NCI-H1092 treated with DMSO at 0.1 percent for 48 hours (cell line): ENCODE results near the gene ASIP.
"Not testable (repeated sequence)": the region's sequence is repeated elsewhere in the genome, so short reads cannot be mapped to it uniquely, and the experiment has no call there.

Experiments used
- DNase-seq: peaks from one replicate; lab custom pipeline; 2025; lab: John Stamatoyannopoulos, UW

The ASIP gene, protein sequence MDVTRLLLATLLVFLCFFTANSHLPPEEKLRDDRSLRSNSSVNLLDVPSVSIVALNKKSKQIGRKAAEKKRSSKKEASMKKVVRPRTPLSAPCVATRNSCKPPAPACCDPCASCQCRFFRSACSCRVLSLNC

DNA sequence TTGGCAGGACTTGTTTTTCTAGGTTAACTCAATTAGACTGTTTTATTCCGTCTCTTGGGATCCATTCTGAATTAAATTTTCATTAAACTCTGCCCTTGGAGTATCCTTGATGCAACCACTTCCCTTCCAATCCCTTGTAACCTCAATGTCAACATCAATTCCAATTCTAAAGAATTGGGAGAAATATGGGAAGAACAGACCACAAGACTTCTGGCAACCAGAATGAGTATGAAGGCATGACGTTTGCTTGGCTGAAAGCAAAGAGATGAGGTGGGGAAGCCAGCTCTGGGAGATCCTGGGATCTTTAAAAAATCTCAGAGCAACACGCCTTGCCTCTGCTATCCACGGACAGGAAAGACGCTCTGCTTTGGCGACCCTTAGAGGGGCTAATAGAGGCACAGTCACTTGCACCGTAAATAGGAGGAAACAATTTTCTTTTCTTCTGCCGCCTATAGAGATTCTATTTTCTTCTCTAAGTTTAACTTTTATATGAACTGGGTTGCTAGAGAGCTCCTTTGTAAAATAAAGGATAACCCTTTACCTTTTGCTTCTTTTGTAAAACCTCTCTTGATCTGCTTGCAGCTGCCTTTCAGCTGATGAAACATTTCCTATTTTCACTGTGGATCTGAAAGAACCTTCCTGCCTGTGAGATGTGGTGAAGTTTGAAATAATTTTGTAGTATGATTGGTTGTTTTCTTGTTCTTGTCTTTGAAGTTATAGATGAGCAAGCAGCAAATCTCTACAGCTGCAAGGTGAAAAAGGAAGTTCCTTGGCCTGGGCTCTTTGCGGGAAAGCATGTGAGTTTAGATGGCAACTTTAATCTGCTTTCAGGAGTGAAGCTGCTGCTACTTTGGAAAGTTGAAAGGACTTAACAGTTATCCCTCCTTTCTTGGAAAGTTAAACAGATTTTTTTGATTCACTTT, at the start of gene ASIP:
Gene ASIP, plus strand, starts transcription at position 731 of the 923 bp plus-strand sequence. CDS start 18,952 bp downstream, outside the sequence.
- DNase-seq = no peak

DNA sequence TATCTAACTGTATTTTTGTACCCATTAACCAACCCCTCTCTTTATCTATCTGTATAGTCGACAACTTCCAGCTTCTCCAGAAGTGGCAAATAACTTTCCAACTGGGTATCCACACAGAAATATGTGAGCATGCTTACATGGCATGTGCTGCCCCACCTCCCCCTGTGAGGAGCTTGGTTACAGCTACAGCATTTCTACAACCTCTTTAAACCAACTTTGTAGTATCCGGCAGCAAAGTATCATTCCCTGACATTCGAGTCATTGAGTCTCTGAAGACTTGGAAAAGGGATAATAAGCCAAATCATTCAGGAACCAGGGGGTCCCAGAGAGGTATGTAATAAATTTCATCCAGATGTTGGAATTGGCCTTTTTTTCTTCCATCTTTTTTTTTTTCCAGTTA, 48.2 kb upstream of the ASIP start:
- no peak for DNase-seq

DNA sequence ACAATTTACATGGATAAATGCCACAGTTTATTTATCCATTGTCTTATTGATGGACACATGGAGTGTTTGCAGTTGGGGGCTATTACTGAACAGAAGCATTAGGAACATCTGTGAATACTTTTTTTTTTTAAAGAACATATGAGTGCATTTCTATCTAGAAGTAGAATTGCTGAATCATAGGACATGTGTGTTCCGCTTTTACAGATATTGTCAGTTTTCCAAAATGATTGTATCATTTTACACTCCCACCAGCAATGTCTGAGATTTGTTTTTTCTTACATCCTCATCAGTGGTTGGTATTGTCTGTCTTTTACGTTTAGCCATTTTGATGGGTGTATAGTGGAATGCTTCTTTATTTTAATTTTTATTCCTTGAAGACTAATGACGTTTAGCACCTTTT, 42.0 kb upstream of the ASIP start:
- no peak for DNase-seq

DNA sequence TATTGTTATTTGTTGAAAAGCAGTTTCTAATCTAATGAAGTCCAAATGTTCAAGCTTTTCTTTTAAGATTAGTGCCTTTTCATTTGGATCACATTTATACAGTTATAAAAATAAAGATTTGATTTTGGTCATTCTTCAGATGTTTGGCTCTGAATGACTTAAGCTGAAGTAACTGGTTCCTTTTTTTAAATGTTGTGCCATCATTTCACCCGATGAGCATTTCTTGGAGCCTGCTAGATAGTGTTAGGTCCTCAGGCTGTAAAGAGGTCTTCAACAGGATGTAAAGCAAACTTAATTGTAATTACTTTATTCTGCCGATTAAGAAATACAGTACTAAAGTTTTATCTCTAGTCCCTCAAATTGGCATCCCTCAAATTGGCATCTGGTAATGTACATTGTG, 41.2 kb upstream of the ASIP start:
- no peak for DNase-seq

DNA sequence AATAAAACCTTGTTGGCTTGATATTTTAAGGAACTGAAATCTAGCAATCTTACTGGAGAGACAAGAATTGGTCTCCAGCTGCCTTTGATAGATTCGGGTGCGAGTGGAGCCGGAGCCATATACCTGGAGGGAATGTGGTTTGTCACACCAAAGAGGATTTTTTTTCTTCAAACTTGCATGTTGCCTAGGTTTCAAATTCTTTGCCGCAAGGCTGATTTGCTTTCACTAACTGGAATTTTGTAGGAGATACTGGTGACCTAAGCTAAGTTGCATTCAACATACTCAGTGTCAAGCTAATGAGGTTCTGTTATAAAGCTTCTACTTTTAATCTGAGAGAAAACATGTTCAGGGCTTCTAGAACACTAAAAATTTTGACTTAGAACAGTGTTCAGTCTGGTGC, 39.7 kb upstream of the ASIP start:
- DNase-seq = no peak

DNA sequence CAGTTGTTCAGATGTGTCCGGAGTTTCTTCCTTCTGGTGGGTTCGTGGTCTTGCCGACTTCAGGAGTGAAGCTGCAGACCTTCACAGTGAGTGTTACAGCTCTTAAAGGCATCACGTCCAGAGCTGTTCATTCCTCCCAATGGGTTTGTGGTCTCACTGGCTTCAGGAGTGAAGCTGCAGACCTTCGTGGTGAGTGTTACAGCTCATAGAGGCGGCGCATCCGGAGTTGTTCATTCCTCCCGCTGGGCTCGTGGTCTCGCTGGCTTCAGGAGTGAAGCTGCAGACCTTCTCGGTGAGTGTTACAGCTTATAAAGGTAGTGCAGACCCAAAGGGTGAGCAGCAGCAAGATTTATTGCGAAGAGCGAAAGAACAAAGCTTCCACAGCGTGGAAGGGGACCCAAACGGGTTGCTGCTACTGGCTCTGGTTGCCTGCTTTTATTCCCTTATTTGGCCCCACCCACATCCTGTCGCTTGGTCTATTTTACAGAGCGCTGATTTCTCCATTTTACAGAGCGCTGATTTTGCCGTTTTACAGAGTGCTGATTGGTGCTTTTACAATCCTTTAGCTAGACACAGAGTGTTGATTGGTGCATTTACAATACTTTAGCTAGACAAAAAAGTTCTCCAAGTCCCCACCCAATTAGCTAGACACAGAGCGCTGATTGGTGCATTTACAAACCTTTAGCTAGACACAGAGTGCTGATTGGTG, 35.9 kb upstream of the ASIP start:
- not testable (repeated sequence) for DNase-seq

DNA sequence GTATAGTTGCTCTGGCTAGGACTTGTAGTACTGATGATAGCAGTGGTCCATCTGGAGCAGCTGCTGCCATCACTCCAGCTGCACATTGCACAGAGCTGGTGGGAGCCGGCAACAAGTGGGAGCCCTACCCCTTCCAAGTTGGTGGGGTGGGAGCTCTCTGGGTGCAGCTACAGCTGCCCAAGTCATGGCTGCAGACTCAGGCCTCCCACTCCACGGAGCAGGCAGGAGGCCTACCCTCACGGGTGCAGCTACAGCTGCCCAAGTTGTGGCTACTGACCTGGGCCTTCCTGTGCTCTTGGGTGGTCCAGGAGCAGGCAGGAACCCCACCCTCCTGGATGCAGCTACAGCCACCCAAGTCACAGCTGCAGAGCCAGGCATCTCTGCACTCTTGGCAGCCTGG, 32.1 kb upstream of the ASIP start:
- no peak for DNase-seq

DNA sequence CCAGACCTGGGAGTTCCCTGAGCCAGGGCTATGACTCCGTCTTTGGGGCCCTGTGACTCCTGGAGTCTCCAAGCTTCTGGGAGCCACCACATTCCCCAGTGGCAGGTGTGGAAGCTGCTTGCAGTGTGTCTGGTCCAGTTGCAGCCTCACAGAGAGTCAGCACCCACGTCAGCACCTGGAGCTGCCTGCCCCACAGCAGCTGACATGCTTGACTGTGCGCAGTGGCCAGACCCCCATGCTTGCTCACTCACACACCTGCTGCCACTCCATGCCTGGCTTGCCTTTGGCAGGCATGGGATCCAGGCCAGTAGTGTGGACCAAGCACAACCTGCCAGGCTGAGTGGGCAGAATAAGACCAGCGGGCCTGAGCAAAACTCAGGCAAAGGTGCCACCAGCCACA, 31.0 kb upstream of the ASIP start:
- no peak for DNase-seq

DNA sequence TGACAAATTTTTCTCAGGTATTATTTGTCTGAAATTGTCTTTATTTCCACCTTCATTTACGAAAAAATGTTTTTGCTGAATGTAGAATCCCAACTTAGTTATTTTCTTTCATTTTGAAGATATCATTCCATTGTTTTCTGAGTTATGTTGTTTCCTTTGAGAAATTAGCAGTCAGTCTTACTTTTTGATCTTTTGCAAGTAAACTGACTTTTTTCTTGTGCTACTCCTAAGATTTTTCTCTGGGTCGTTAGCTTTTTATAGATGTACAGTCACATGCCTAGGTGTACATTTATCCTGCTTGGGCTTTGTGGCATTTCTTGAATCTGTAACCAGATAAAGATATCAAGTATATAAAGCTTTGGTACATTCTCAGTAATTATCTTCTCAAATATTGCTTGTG, 29.6 kb upstream of the ASIP start:
- DNase-seq = no peak

DNA sequence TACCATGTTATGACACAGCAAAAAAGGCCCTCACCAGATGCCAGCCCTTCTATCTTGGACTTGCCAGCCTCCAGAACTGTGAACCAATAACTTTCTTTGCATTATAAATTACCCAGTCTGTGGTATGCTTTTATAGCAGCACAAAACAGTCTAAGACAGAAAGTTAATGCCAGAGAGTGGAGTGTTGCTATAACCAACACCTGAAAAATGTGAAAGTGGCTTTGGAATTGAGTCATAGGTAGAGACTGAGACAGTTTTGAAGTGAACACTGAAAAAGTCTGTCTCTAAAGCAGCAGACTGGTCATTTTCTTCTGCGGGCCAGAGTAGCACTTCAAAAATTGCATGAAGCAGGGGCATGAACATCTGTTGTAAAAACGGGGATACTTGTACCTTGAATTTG, 28.0 kb upstream of the ASIP start:
- no peak for DNase-seq

DNA sequence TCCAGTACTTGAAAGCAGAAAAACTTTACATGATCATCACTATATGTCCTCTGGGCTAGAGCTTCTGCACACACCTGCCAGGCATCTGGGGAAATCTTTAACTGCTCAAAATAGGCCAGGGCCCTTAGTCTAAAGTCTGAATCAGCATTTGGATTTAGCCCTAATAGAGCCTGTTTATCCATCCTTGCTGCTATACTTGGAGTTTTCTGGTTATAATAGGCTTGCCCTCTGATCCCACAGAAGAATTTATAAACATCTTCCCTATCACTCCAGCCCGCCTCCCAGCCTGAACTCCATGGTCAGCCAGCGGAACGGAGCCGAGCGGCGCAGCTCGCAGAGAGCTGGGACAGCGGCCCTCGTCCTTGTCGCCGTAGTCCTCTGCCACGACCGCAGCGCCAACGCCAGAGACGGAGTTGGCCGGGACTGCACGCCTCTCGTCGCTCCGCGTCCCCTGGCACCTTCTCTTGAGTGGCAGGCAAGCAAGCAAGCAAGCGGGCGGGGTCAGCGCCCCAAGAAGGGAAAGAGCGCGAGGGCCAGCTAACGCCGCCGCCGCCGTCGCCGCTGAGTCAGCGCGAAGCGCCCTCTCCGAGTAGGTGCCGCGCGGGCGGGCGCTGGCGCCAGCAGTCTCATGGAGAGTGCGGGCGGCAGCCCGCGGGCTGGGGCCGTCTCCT, 25.4 kb upstream of the ASIP start:
- peak; percentile 68 for DNase-seq

DNA sequence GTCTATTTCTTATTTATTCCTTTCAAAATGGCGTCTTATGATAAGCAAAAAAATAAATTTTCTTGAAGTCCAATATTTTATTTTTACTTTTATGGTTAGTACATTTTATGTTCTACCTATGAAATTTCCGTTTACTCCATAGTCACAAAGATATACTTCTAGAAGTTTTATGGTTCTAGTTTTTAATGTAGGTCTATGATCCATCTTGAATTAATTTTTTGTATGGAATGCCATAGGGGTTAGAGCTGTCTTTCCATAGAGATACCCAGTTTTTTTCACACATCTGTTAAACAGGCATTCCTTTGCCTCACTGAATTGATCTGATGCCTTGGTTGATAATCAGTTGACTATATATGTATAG, 24.9 kb upstream of the ASIP start:
- DNase-seq = peak; percentile 35

DNA sequence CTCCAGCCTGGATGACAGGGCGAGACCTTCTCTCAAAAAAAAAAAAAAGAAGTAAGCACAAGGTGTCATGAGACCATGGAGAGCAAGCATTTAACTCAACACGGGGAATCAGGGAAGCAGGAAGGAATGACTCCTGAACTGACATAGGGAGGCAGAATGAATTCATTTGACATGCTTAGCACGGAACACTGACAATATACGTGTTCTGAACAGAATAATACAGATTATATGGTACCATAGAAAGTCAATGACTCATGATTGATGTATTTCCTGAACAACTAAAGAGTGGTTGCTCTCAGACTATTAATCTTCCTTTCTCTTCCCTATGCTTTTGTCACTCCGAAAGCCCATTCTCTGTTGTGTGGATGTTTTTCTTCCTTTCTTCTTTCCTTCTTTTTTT, 20.7 kb upstream of the ASIP start:
- no peak for DNase-seq

DNA sequence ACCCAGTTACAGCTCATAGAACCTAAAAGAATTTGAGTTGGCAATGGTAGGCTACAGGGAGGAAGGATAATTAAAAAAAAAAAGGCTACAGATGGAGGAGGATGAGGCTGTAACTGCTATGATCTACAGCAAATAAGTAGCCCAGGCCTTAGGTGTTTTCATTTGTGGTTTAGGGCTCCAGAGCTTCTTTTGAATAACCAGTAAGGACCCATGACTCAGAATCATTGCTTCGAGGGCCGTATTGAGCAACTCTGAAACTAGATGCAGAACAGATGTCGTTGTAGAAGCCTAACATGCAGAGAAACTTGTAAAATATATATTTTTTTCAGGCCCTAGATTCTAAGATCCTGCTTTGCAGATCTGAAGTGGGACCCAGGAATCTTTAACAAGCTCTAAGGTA, 19.0 kb upstream of the ASIP start:
- DNase-seq = no peak

DNA sequence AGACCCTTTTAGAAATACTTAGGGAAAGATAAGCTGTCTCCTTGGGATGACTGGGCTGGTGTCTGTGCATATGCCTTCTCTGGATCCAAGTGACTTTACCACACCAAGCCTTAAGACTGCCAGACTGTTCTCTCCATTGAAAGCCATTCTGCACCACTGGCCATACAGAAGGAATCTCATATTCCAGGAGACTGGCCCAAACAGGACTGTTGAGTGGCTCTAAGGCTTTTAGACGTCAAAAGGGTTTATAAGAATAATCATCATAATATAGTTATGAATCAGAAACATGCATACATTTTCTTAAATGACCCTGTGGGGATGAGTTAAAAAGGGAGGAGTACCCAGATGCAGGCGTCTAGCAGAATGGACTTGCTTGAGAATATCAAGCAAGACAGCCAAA, 17.0 kb upstream of the ASIP start:
- not testable (repeated sequence) for DNase-seq

DNA sequence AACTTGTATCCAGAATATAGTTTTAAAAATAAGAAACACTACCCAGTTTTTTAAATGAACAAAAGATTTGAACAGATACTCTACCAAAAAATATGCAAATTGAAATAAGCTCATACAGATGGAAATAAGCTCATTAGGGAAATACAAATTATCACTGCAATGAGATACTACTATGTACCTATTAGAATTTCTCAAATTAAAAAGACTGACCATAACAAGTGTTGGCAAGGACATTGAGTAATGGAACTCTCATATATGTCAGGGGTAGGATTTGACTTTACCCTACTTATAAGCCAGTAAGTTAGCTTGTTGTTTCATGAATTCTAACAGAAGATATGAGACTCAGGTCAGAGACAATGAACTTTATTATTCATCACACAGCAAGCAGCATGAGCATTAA, 9.6 kb upstream of the ASIP start:
- DNase-seq = no peak

DNA sequence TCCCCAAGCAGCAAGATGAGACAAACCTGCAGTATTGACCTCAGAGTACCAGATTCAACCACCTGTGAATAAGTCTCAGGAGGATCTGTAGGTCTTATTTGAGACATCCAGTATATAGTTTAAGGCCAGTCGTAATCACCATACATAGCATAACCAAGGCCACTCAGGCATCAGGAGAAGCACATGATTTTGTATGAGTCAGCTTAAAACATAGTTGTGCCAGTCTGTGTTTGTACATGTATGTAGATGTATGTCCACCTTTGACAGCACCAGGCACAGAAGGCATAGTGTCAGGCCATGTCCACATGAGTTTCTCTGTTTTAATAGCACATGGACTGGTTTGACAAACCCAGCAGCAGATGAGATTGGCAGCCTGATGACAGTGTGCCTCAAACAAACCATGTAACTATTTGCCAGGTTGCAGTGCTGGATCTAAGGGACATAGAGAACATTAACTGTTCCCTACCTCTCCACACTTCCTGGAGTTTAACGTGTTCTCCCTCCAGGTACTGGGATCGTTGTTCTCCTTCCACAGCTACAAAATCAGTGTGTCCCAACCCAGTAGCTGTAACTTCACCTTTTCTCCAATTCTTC, 8.6 kb upstream of the ASIP start:
- no peak for DNase-seq

DNA sequence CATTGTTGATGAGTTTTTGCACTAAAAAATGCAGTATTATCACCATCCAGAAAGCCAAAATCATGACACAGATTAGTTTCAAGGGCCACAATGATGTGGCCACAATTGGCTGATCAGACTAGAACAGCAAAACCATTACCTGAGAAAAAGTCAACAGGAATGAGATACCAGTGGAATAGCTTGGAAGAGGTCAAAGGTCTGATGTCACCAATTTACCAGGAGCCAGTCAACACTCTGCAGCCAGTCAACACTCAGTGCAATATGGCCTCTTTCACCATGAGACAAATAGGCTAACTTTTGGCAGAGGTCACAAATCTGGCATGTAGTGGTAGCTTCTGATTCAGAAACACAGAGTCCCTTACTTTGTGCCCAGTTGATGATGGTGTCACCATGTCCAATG, 7.5 kb upstream of the ASIP start:
- no peak for DNase-seq

DNA sequence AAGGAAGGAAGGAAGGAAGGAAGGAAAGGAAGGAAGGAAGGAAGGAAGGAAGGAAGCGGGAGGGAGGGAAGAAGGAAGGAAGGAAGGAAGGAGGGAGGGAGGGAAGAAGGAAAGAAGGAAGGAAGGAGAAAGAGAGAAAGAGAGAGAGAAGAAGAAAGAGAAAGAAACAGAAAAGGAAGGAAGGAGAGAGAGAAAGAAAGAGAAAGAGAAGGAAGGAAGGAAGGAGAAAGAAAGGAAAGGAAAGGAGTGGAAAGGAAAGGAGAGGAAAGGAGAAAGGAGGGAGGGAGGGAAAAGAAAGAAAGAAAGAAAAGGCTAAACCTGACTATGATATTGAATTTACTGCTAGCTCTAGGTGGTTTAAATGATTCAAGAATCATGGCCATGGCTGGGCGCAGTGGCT, 5.3 kb upstream of the ASIP start:
- DNase-seq = no peak

DNA sequence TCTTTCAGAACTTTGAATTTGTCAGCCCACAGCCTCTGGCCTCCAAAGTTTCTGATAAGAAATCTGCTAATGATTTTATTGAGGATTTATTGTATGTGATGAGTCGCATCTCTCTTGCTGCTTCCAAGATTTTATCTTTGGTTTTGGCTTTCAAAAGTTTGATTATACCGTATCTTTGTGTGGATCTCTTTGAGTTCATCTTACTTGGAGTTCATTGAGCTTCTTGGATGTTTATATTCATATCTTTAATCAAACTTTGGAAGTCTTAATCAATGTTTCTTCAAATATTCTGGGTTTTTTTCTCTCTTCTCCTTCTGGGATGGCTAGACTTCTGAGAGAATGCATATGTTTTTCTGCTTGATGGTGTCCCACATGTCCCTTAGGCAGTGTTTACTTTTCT, 3.3 kb upstream of the ASIP start:
- DNase-seq = no peak

DNA sequence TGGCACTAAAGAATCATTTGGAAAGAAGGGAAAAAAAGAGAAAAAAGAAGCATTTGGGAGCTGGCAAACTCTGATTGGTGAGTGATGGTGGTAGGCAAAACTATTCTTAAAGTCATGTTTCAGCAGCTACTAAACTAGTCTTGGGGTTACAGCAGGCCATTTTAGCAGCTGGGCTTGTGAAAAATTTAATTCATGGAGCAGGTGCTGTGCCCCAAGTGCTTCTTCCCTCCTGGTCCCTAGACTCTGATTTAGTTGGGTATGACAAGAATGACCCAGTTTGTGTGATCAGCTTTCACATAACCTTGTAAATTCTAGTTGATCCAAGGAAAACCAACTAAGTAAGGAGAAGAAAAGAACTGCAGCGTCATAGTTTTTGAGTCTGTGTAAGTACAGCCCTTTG, 1.1 kb upstream of the ASIP start:
- no peak for DNase-seq

DNA sequence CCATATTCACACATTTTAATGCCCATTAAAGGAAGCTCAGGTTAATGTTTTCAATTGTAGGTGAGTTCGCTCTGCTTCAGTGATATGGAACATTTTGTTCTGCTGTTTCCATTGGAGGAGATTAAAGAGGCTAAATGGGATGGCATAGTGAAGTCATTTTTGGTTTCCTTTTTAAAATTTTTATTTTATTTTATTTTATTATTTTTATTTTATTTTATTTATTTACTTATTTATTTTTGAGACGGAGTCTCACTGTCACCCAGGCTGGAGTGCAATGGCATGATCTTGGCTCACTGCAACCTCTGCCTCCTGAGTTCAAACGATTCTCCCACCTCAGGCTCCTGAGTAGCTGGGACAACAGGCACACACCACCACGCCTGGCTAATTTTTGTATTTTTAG, 792 bp downstream of the ASIP start:
- not testable (repeated sequence) for DNase-seq
